Breast epithelium (tissue), 3 donors: Measurements from ENCODE around the gene DSN1.

Source experiments
- POLR2A ChIP-seq: fragments of 450-650 bp; IDR thresholded peaks from one replicate; pipeline ENCODE4 v1.6.1; 2016; ENCODE audit warnings: antibody characterized with exemption, mild to moderate bottlenecking, moderate library complexity
- TF ChIP-seq, protein P1 (sequence below), 3 donors: fragments of 450-650 bp; IDR thresholded peaks; one replicate each; pipeline ENCODE4 v1.5.1; 2016 to 2017; ENCODE audit warnings: antibody characterized with exemption in 3 of 3, mild to moderate bottlenecking in 3 of 3, moderate library complexity in 3 of 3

DNA sequence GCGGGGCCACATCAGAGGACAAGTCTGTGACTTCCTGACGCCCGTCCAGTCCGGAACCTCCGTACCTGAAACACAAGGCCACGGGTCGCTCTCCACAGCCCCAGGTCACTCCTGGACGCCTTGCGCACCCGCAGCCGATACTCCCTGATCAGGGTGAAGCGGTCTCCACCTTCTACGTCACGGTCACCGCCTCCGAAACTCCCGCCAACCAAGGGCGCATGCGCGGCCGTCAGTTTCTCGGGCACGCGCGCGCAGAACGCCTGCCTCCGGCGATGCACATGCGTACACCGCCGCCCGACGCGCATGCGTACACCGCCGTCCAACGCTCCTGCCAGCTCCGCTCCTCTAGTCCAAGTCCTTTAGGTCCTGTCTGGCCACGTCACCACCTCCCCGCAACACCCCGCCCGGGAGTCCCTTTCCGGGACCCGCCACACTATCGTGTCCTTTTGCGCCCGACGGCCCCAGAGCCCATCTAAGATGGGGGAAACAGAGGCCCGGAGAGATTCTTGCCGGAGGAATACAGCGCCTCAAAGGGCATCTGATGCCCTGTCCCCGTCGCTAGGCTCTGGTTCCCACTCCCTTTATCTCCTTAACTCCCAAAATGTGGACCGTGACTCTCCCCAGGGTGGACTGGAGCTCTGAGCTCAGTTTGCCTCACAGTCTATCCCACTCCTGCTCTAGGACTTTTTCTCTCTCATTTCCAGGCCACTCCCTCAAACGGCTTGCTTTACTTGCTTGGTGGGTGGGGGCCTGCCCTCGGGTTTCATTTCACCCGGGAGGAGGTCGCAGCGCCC lies at the start of gene DSN1:
- TF ChIP-seq POLR2A = peak; percentile 60
- TF ChIP-seq, protein P1, sequence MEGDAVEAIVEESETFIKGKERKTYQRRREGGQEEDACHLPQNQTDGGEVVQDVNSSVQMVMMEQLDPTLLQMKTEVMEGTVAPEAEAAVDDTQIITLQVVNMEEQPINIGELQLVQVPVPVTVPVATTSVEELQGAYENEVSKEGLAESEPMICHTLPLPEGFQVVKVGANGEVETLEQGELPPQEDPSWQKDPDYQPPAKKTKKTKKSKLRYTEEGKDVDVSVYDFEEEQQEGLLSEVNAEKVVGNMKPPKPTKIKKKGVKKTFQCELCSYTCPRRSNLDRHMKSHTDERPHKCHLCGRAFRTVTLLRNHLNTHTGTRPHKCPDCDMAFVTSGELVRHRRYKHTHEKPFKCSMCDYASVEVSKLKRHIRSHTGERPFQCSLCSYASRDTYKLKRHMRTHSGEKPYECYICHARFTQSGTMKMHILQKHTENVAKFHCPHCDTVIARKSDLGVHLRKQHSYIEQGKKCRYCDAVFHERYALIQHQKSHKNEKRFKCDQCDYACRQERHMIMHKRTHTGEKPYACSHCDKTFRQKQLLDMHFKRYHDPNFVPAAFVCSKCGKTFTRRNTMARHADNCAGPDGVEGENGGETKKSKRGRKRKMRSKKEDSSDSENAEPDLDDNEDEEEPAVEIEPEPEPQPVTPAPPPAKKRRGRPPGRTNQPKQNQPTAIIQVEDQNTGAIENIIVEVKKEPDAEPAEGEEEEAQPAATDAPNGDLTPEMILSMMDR (IDR thresholded peaks at IDR 0.05) = peak in 1 of 3 donors; percentile 16
